Lung (tissue), 12 donors: Measurements from ENCODE around the gene MAEA. TPM values are rescaled to one million over a fixed set of nuclear protein-coding genes. Genes with fewer than 3 reads are reported as not detected.

Experiments
- ATAC-seq: fragments of 200-7000 bp; cut with Tn5 transposase; one replicate; pipeline ENCODE4 v1.9.1; 2020; ENCODE audit warnings: moderate number of reproducible peaks; ENCODE audit not compliant: insufficient read depth, low FRiP score
- DNase-seq, 3 donors: peaks; one replicate each; pipeline ENCODE4 v3.0.0-alpha.2; 2013 to 2017
- H3K27ac ChIP-seq, 2 donors: one replicate each; pipeline ENCODE4 v1.5.1; 2013; ENCODE audit warnings: mild to moderate bottlenecking in 2 of 2, moderate library complexity in 2 of 2, control low read depth in 1 of 2, inconsistent platforms in 1 of 2, low read depth in 1 of 2, low read length in 1 of 2
- H3K27me3 ChIP-seq, 3 donors: one replicate each; pipeline ENCODE4 v1.5.1; 2013; ENCODE audit warnings: low read length in 2 of 3; ENCODE audit not compliant: control insufficient read depth in 3 of 3, insufficient read depth in 3 of 3
- H3K36me3 ChIP-seq, 4 donors: one replicate each; pipeline ENCODE4 v1.5.1; 2013; ENCODE audit warnings: low read length in 4 of 4, mild to moderate bottlenecking in 1 of 4, moderate library complexity in 1 of 4; ENCODE audit not compliant: control insufficient read depth in 4 of 4, insufficient read depth in 4 of 4
- H3K4me1 ChIP-seq, 5 donors: one replicate each; pipeline ENCODE4 v1.5.1; 2013; ENCODE audit warnings: low read length in 5 of 5, mild to moderate bottlenecking in 2 of 5, moderate library complexity in 1 of 5; ENCODE audit not compliant: control insufficient read depth in 5 of 5, insufficient read depth in 5 of 5
- H3K4me3 ChIP-seq: one replicate; pipeline ENCODE4 v1.5.1; 2013; ENCODE audit warnings: mild to moderate bottlenecking, control low read depth, moderate library complexity
- H3K9ac ChIP-seq, 2 donors: one replicate each; pipeline ENCODE4 v1.5.1; 2013; ENCODE audit warnings: low read length in 2 of 2, control low read depth in 1 of 2; ENCODE audit not compliant: insufficient read depth in 1 of 2
- H3K9me3 ChIP-seq, 4 donors: one replicate each; pipeline ENCODE4 v1.5.1; 2013; ENCODE audit warnings: low read length in 3 of 4, mild to moderate bottlenecking in 1 of 4, moderate library complexity in 1 of 4; ENCODE audit not compliant: control insufficient read depth in 4 of 4, insufficient read depth in 3 of 4
- CTCF ChIP-seq: IDR thresholded peaks from 2 replicates; pipeline ENCODE4 v1.5.1; 2012; ENCODE audit warnings: mild to moderate bottlenecking; ENCODE audit errors: control extremely low read depth, extremely low read depth
- WGBS, 2 donors: extraction: QIAGEN DNeasy Blood & Tissue Kit; methylation state at CpG; one replicate each; pipeline ENCODE4 v1.1.7; 2013; 5-methylcytosine and 5-hydroxymethylcytosine counted together
- polyA plus RNA-seq, 2 donors: library from polyadenylated mRNA; stranded (reverse); fragments of 200-250 nt; gene quantifications; one replicate each; pipeline ENCODE4 v1.2.1, GENCODE V29; 2013
- total RNA-seq, 2 donors: library from RNA; depleted of rRNA in 1 of 2; stranded (reverse); fragments of >200 nt in 1 of 2; gene quantifications; one replicate each; pipeline ENCODE4 v1.2.1, GENCODE V29; 2014 to 2021
- donor health status: control.
- donor health status: control.
- donor health status: Bipolar disorder and iron deficiency.
- donor health status: healthy.
- donor health status: DM: yes; HTN: yes; CAD: no.

MAEA gene
- total and polyA plus RNA-seq, 4 donors = 39.7 to 67.4 (median 60.8) TPM

- DNase-seq (no peak), ATAC-seq (no peak)
- 97 to 98% methylated on average over 28 of the region's 28 CpGs for WGBS, 2 donors
- H3K27ac ChIP-seq = no peak overlapping the region
- H3K4me3 ChIP-seq = no peak overlapping the region
- no peaks in the 10 kb centered on the region for H3K27me3 ChIP-seq
- peaks cover 0 to 3% (median 0%) of the 10 kb centered on the region in 4 donors for H3K9me3 ChIP-seq
- TF ChIP-seq CTCF = no peak
- H3K4me1 ChIP-seq = peaks cover 0 to 11% (median 4%) of the 10 kb centered on the region in 5 donors
- H3K36me3 ChIP-seq = peaks cover 3 to 63% (median 44%) of the 10 kb centered on the region in 4 donors
- H3K9ac ChIP-seq = no peak overlapping the region
Observed at GRCh38 chr4:1315306-1315705, 25.6 kb downstream of the MAEA start.

DNA sequence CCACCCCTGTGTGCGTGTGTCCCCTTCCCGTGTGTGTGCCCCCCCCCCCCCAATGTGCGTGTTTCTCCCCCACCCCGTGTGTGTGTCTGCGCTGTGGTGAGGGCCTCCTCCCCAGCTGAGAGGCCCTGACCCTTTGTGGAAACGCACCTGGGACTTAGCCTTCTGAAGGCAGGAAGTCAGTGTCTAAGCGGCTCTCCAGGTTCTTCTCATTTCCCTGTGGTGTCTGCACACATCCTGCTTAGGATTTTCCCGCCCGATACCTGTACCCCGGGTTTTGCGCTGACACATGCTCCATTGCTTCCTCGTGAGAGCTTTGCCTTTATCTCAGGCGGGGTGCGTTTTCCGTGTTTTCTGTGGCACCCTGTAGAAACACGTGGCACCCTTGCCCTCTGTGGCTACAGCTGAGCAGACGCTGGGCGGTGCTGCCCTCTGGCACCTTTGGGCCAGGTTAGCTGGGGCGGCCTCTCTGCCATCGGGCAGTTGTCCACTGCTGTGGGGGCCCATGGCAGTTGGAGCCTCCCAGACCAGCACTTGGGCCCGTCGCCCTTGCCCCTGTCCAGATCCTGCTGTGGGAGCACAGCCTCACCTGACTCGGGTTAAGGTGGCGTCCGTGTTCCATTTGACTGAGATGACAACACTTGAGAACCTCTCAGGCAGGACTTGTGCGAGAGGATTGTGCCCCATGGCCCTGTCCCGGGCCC lies 26.3 kb downstream of the MAEA start:
- Histone ChIP-seq H3K9ac (no peak overlapping the region), H3K27ac (no peak overlapping the region), H3K36me3 (peaks cover 3 to 63% (median 44%) of the 10 kb centered on the region in 4 donors), H3K27me3 (no peaks in the 10 kb centered on the region), H3K9me3 (peaks cover 0 to 3% (median 0%) of the 10 kb centered on the region in 4 donors), H3K4me1 (peaks cover 0 to 4% (median 0%) of the 10 kb centered on the region in 5 donors), H3K4me3 (no peak overlapping the region)
- DNase-seq = no peak
- no peak for ATAC-seq
- 89 to 93% methylated on average over 27 of the region's 27 CpGs for WGBS, 2 donors
- TF ChIP-seq CTCF = no peak

- Histone ChIP-seq H3K4me1 (no peaks in the 10 kb centered on the region), H3K4me3 (no peak overlapping the region), H3K9ac (no peak overlapping the region), H3K36me3 (peaks cover 3 to 61% (median 44%) of the 10 kb centered on the region in 4 donors), H3K27ac (no peak overlapping the region), H3K27me3 (no peaks in the 10 kb centered on the region), H3K9me3 (peaks cover 0 to 3% (median 0%) of the 10 kb centered on the region in 4 donors)
- WGBS, 2 donors = 89 to 91% methylated on average over 14 to 16 of the region's 16 CpGs
- ATAC-seq (no peak), DNase-seq (no peak)
- TF ChIP-seq CTCF = no peak
Observed at GRCh38 chr4:1316537-1317168, 27.0 kb downstream of the MAEA start.
